ENCODE data around the gene B3GLCT. TPM values are rescaled to one million over a fixed set of nuclear protein-coding genes. Genes with fewer than 3 reads are reported as not detected.

Gene B3GLCT
- total RNA-seq, 3 donors from 2014 or later: 7.5 to 19.2 (median 10.5) TPM

GRCh38 chr13:31240921-31241320 is 41.1 kb downstream of the B3GLCT start:
- DNase-seq (ENCODE audit: low spot score in 2 of 2): no peak
- intact Hi-C loops (cut with DNase I; ENCODE audit: low total_unique reads): no loop called here
- no peaks in the 10 kb centered on the region for H3K4me1 ChIP-seq
- no peak for TF ChIP-seq CTCF (IDR thresholded peaks at IDR 0.05)
- no peak for TF ChIP-seq POLR2AphosphoS5 (IDR thresholded peaks at IDR 0.05)
- TF ChIP-seq POLR2A (IDR thresholded peaks at IDR 0.05): no peak
- no peak overlapping the region for H3K4me3 ChIP-seq
- no peaks in the 10 kb centered on the region for H3K27me3 ChIP-seq
- no peak overlapping the region for H3K27ac ChIP-seq
- no peaks in the 10 kb centered on the region for H3K36me3 ChIP-seq
- no peaks in the 10 kb centered on the region for H3K9me3 ChIP-seq

- Histone ChIP-seq H3K4me1 (no peaks in the 10 kb centered on the region), H3K9me3 (no peaks in the 10 kb centered on the region), H3K36me3 (no peaks in the 10 kb centered on the region), H3K27ac (no peak overlapping the region), H3K4me3 (no peak overlapping the region), H3K27me3 (no peaks in the 10 kb centered on the region)
- intact Hi-C loops (cut with DNase I; ENCODE audit: low total_unique reads): no loop called here
- no peak for DNase-seq (ENCODE audit: low spot score in 2 of 2)
- TF ChIP-seq CTCF (IDR thresholded peaks at IDR 0.05) (no peak), POLR2AphosphoS5 (IDR thresholded peaks at IDR 0.05) (peak in 1 of 3 donors; percentile 61)
Observed at GRCh38 chr13:31242367-31242766, 42.6 kb downstream of the B3GLCT start.

- Histone ChIP-seq H3K4me3 (no peak overlapping the region), H3K36me3 (no peaks in the 10 kb centered on the region), H3K27ac (no peak overlapping the region), H3K27me3 (no peaks in the 10 kb centered on the region), H3K9me3 (no peaks in the 10 kb centered on the region), H3K4me1 (no peaks in the 10 kb centered on the region)
- intact Hi-C loops (cut with DNase I; ENCODE audit: low total_unique reads): no loop called here
- no peak for DNase-seq (ENCODE audit: low spot score in 2 of 2)
- TF ChIP-seq POLR2AphosphoS5 (IDR thresholded peaks at IDR 0.05): no peak
- no peak for TF ChIP-seq CTCF (IDR thresholded peaks at IDR 0.05)
- TF ChIP-seq POLR2A (IDR thresholded peaks at IDR 0.05): no peak
Observed at GRCh38 chr13:31242916-31243315, 43.1 kb downstream of the B3GLCT start.

GRCh38 chr13:31245598-31246373 is 46.0 kb downstream of the B3GLCT start:
- H3K27me3 ChIP-seq: no peaks in the 10 kb centered on the region
- no peak overlapping the region for H3K27ac ChIP-seq
- no peaks in the 10 kb centered on the region for H3K9me3 ChIP-seq
- no peak for TF ChIP-seq POLR2A (IDR thresholded peaks at IDR 0.05)
- TF ChIP-seq CTCF (IDR thresholded peaks at IDR 0.05): no peak
- no peak for TF ChIP-seq POLR2AphosphoS5 (IDR thresholded peaks at IDR 0.05)
- no peaks in the 10 kb centered on the region for H3K36me3 ChIP-seq
- intact Hi-C loops (cut with DNase I; ENCODE audit: low total_unique reads): no loop called here
- no peak for DNase-seq (ENCODE audit: low spot score in 2 of 2)
- no peak overlapping the region for H3K4me3 ChIP-seq
- no peaks in the 10 kb centered on the region for H3K4me1 ChIP-seq

- intact Hi-C loops (cut with DNase I; ENCODE audit: low total_unique reads): no loop called here
- no peaks in the 10 kb centered on the region for H3K9me3 ChIP-seq
- no peaks in the 10 kb centered on the region for H3K27me3 ChIP-seq
Observed at GRCh38 chr13:31246918-31247317, 47.1 kb downstream of the B3GLCT start.

More at GRCh38 chr13:31246918-31247317, 47.1 kb downstream of the B3GLCT start:
- TF ChIP-seq POLR2A (IDR thresholded peaks at IDR 0.05): no peak
- TF ChIP-seq CTCF (IDR thresholded peaks at IDR 0.05): no peak
- no peak for TF ChIP-seq POLR2AphosphoS5 (IDR thresholded peaks at IDR 0.05)
- Histone ChIP-seq H3K36me3 (no peaks in the 10 kb centered on the region), H3K4me3 (no peak overlapping the region), H3K4me1 (no peaks in the 10 kb centered on the region), H3K27ac (no peak overlapping the region)
- no peak for DNase-seq (ENCODE audit: low spot score in 2 of 2)

All from breast epithelium (tissue), 4 donors.